Iris pigment epithelial cell (primary cell): Measurements from ENCODE around the gene AOC2.
"Not testable (repeated sequence)": the region's sequence is repeated elsewhere in the genome, so short reads cannot be mapped to it uniquely, and the experiment has no call there.

ENCODE experiments used
- DNase-seq: peaks from one replicate; pipeline ENCODE4 v3.0.0-alpha.2; 2011; ENCODE audit warnings: low read depth

The AOC2 gene

DNA sequence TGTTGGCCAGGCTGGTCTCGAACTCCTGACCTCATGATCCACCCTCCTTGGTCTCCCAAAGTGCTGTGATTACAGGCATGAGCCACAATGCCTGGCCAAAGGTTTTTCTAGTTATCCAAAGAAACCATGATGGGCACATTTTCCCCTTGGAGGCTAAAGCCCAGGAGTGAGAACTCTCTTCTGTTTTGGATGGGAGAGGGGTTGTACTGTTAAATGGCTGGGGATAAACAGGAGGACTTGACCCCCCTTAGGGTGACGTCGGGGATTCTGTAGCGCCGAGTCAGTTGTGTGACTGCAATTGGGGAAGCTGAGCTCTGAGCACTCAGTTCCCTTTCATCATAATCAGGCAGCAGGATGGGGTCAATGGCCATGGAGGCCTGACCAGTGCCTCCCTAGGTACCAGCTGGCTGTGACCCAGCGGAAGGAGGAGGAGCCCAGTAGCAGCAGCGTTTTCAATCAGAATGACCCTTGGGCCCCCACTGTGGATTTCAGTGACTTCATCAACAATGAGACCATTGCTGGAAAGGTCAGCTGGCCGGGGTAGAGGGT is 10.7 kb downstream of the AOC2 start:
- no peak for DNase-seq

DNA sequence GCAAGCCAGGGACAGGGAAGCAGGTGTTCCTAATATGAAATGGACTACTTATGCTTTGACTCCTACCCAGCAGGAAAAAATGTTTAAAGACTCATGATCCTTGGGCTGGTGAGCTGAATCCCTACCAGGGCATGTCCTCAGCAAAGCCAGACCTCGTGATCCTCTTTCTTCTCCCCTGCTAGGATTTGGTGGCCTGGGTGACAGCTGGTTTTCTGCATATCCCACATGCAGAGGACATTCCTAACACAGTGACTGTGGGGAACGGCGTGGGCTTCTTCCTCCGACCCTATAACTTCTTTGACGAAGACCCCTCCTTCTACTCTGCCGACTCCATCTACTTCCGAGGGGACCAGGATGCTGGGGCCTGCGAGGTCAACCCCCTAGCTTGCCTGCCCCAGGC is 11.7 kb downstream of the AOC2 start:
- not testable (repeated sequence) for DNase-seq

DNA sequence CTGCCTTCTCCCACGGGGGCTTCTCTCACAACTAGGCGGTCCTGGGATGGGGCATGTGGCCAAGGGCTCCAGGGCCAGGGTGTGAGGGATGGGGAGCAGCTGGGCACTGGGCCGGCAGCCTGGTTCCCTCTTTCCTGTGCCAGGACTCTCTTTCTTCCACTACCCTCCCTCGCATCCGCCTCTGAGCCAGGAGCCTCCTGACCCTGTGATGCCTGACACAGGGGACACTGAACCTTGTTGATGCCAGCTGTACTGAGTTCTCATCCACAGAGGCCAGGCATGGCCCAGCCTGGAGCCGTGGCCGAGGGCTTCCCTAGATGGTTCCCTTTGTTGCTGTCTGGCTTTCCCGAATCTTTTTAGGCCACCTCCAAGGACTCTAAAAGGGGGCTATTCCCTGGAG is 12.1 kb downstream of the AOC2 start:
- not testable (repeated sequence) for DNase-seq

DNA sequence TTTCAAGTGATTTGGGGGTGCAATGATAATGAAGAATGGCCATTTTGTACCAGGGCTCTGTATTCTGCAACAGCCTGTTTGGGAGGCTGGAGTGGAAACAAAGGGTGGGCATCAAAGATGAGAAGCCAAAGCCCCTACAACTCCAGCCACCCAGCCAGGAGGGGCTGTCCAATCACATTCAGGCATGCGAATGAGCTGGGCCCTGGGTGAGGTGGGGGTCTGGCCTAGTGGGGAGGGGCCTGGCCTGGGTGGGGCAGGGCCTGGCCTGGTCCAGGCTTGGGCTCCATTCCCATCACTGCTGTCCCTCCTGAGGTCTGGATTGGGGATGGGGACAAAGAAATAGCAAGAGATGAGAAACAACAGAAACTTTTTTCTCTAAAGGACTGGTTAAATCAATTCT is 13.0 kb downstream of the AOC2 start:
- DNase-seq, result no peak

DNA sequence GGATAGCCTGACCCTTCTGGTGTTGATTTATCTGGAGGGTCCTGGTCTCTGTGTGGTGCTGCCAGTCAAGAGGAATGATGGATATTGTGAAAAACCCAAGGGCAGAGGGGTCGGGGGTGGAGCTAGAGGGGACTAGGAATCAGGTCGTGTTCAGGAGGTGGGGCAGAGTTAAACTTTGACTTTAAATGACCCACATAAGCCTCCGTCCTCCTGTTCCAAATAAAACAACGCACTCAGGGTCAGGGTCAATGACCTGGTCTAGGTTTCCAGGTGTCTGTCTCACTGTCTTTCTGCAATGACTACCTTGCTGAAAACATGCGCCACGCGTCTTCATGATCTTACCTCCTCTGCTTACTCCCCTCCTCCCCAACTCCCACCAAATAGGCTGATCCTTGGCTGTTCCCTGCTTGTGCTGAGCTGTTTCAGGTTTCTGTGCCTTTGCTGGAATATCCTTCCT is 21.3 kb downstream of the AOC2 start:
- DNase-seq, result no peak

DNA sequence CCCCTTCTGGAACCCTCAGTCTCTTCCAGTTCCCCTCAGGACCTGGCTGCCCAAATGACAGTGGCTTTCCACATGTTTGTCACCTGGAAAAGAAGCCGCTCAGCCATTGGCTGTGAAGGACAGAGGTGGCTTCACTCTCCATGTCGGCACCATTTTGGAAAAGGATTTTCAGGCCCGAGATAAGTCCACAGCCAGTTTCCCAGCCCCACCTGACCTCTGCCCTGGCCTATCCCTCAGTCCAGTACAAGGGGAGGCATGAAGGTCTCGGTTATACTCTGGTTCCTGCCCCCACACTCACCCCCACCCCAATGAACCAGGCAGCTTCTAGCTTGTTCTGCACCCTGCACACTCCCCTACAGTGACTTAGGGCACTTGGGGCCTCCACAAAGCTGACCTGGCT is 21.8 kb downstream of the AOC2 start:
- no peak for DNase-seq

DNA sequence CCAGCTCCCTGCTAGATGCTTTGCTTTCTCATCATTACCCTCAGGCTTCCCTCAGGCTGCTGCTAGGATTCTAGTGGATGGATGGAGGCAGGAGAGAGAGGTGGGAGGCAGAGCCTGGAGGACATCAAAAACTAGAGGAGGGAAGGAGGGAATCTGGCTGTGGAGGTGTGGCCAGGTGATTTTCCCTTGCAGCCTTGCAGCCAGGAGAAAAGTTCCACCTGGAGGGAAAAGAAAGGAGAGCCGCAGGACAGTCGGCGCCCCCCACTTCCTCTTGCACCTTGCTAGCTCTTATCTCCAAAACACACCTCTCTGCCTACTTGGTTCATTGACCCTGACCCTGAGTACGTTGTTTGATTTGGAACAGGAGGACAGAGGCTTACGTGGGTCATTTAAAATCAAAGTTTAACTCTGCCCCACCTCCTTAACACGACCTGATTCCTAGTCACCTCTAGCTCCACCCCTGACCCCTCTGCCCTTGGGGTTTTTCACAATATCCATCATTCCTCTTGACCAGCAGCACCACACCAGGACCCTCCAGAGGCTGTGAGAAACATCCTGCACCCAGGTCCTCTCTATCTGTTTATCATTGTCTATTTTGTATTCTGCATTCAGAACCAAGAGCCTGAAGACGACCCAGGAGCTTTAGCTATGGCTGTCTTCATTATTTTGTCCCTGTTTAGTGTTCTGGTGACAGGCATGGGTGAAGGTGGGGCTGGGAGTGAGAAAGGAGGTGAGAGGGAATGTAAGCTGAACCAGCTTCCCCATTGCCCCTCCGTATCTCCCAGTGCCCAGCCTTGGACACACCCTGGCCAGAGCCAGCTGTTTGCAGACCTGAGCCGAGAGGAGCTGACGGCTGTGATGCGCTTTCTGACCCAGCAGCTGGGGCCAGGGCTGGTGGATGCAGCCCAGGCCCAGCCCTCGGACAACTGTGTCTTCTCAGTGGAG is 22.5 kb downstream of the AOC2 start:
- DNase-seq, result no peak

DNA sequence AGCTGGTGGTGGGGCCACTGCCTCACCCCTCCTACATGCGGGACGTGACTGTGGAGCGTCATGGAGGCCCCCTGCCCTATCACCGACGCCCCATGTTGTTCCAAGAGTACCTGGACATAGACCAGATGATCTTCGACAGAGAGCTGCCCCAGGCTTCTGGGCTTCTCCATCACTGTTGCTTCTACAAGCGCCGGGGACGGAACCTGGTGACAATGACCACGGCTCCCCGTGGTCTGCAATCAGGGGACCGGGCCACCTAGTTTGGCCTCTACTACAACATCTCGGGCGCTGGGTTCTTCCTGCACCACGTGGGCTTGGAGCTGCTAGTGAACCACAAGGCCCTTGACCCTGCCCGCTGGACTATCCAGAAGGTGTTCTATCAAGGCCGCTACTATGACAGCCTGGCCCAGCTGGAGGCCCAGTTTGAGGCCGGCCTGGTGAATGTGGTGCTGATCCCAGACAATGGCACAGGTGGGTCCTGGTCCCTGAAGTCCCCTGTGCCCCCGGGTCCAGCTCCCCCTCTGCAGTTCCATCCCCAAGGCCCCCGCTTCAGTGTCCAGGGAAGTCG is 23.4 kb downstream of the AOC2 start:
- DNase-seq, result not testable (repeated sequence)

DNA sequence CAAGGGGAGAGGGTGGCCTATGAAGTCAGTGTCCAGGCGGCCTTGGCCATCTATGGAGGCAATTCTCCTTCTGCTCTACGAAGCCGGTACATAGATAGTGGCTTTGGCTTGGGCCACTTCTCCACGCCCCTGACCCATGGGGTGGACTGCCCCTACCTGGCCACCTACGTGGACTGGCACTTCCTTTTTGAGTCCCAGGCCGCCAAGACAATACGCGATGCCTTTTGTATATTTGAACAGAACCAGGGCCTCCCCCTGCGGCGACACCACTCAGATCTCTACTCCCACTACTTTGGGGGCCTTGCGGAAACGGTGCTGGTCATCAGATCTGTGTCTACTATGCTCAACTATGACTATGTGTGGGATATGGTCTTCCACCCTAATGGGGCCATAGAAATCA is 24.0 kb downstream of the AOC2 start:
- no peak for DNase-seq

DNA sequence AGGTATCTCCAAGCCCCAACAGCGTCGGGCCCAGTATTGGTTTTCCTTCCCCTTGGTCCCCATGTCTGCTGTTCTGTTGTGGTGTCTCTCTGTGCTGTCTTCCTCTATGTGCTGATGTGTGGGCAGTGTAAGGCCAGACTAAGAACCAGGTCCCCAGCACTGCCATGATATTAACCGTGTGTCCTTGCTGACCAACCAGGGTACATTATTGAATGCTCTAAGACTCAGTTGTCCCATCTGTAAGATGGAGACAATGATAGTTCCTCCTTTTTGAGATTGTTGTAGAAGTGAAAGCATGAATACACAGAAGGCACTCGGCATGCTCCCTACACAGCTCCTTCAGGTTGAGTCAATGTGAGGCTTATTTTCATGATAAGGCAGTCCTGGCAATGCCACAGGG is 27.3 kb downstream of the AOC2 start:
- no peak for DNase-seq

DNA sequence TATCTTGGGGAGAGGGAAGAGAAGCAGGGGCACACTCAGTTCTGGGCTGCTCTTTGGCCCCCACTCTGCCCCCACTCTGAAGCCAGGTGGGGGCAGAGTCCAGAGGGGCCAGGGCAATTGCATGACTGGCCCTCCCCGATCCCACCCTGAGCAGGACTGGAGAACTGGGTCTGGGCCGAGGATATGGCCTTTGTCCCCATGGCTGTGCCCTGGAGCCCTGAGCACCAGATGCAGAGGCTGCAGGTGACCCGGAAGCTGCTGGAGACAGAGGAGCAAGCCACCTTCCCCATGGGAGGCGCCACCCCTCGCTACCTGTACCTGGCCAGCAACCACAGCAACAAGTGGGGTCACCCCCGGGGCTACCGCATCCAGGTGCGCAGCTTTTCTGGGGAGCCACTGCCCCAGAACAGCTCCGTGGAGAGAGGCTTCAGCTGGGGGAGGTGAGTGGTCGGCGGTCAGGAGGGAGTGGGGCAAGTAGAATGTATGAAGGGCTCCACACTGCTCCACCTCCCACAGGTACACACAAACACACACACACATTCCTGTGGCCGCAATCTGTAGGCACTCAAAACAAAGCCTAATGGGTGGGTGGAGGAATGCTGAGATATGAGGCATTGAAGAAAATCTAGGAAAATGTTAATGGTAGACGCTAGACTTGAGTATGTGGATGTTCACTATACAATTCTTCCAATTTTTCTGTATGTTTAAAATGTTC is 28.0 kb downstream of the AOC2 start:
- DNase-seq, result no peak

DNA sequence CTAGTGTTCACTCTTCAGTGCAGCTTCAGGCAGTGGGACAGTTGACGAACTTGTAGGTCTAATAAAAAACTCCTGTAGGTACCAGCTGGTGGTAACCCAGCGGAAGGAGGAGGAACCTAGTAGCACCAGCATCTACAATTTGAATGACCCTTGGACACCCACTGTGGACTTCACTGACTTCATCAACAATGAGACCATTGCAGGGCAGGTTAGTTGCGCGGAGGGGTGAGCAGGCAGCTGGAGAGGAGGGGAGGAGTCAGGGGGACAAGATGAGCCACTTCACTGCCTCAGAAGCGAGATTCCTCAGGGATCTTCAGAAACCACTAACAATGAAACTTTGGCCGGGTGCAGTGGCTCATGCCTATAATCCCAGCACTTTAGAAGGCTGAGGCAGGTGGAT is 28.9 kb downstream of the AOC2 start:
- DNase-seq, result no peak

DNA sequence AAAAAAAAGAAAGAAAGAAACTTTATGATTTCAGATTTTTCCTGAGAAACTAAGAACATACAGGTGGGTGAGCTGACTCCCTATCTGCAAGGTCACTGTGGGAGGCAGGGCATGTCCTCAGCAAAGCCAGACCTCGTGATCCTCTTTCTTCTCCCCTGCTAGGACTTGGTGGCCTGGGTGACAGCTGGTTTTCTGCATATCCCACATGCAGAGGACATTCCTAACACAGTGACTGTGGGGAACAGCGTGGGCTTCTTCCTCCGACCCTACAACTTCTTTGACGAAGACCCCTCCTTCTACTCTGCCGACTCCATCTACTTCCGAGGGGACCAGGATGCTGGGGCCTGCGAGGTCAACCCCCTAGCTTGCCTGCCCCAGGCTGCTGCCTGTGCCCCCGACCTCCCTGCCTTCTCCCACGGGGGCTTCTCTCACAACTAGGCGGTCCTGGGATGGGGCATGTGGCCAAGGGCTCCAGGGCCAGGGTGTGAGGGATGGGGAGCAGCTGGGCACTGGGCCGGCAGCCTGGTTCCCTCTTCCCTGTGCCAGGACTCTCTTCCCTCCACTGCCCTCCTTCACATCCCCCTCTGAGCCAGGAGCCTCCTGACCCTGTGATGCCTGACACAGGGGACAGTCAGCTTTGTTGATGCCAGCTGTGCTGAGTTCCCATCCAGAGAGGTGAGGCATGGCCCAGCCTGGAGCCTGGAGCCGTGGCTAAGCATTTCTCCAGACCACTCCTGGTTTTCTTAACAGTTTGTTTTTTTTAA is 29.7 kb downstream of the AOC2 start:
- not testable (repeated sequence) for DNase-seq

DNA sequence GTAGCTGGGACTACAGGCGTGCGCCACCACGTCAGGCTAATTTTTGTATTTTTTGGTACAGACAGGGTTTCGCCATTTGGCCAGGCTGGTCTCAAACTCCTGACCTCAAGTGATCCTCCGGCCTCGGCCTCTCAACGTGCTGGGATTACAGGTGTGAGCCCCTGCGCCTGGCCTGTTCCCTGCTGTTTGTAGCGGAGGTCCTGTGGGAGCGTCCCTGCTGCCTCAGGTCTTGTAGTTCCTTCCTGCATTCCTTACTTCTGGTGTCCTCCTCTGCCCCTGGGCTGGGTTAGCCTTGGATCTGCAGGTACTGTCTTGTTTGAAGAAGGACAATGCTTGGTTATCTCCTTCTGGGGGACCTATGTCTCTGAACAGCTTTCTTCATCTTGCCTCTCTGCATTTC is 32.7 kb downstream of the AOC2 start:
- DNase-seq, result no peak

DNA sequence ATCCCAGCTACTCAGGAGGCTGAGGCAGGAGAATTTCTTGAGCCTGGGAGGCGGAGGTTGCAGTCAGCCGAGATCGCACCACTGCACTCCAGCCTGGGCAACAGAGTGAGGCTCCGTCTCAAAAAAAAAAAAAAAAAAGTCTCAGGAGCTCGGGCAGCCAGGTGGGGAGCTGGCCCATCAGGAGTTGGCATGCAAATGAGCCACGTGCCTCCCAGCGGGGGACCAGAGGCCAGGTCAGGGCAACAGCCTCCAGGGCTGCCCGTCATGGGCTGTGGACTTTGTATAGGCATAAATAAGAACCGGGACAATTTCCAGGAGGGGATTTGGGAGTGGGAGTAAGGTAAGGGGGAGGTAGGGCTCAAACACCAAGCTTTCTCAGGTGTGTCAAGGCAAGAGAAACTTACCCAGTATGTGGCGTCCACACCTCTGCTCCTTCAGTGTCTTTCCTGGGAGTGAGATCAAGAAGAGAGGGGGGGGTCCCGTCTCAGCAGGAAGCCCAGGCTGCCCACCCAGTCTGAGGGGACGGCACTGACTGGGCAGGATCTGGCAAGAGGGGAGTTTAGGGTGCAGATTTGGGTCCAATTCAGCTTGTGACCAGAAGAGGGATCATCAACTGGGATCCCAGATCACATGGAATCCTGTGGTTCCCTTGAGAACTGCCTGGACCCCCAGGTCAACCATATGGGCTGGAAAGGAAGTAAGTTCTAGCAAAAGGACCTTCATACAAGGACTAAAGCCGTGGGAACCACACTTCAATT is 33.9 kb downstream of the AOC2 start:
- DNase-seq, result no peak

DNA sequence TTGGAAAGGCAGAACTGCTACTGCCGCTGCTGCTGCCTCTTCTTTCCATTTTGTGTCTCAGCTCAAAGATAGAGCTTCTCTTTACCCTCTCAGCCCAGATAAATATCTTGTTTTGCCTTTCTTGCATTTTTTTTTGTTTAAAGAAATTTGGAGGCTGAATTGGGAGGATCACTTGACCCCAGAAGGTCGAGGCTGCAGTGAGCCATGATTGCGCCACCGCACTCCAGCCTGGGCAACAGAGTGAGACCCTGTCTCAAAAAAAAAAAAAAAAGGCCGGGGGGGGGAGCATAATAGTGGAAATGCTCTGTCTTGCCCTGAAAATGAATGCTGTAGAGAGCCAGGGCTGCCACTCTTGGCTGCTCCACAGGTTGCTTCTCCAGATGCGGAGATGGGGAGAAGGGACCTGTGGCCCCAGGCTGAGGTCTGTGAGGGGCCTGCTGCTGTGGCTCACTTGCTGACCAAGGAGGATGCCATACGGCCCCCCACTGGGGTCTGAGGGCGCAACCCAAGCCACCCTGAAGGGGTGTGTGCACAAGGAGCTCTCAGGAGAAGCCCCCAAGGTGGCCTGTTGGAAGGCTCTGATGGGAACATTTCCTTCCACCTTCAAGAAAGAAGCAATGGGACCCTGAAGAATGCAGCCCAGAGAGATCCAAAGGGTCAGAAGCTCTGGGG is 34.7 kb downstream of the AOC2 start:
- DNase-seq, result no peak

DNA sequence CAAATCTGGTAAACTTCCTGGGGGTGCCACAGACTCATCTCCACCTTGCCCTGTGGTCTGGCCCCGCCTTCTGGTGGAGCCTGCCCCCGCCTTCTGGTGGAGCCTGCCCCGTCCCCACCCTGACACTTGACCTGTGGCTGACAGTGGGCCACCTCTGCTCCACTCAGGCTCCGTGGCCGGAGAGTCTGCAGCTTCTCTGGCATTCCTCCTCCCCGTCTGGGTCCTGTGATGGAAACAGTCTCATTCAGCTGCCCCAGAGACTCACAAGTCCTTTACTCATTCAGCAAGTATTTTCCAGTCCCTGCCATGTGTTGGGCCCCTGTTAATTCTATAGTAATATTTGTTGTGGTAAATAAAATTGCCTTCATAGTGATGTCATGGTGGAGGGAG is 35.2 kb downstream of the AOC2 start:
- peak; percentile 55 for DNase-seq

DNA sequence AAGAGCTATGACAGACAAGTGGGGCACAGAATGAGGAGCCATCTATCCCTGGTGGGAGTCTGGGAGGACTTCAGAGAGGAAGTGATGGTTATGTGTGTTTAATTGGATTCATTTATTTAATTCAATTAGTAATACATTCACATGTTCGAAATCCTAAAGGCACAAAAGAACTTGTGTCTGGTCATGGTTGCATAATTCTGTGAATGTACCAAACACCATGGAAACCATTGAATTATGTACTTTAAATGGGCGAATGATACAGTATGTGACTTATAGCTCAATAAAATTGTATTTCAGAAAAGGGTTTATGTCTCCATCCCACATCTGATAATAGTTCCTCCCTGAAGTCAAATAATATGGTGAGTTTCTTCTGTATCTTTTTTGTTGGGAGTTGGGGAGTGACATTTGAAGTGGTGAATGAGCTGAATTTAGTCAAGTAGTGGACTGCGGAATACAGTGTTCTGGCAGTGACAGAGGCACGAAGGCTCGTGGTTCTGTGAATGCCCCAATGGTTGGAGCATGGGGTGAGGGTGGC is 36.5 kb downstream of the AOC2 start:
- DNase-seq, result no peak

DNA sequence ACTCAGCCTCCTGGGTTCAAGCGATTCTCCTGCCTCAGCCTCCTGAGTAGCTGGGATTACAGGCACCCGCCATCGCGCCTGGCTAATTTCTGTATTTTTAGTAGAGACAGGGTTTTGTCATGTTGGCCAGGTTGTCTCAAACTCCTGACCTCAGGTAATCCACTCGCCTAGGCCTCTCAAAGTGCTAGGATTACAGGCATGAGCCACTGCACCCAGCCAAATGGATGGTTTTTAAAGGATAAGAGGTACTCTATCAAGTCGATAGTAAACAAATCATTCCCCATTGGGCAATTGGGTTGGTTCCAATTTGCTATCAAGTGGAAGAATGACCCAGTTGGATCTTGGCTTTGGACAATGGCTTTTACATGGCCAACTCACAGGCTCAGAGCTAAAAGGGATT is 37.3 kb downstream of the AOC2 start:
- not testable (repeated sequence) for DNase-seq

DNA sequence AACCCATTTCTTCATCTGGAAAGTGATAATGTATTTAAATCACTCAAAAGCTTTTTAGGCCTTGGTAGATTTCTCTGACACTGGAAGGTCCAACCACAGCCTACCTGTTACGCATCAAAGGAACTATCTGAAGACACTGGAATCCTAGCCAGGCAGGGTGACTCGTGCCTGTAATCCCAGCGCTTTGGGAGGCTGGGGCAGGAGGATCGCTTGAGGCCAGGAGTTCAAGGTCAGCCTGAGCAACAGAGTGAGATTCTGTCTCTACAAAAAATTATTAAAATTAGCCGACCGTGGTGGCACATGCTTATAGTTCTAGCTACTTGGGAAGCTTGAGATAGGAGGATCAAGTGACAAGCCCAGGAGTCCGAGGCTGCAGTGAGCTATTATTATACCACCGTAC is 37.8 kb downstream of the AOC2 start:
- DNase-seq, result no peak
